Activated CD4-positive, CD25-positive, alpha-beta regulatory T cell treated with anti-CD3 and anti-CD28 coated beads, Interleukin-2, amount 50 U/mL, for 72 hours (primary cell): ENCODE results near the gene BAZ2B.
"Not testable (repeated sequence)": the region's sequence is repeated elsewhere in the genome, so short reads cannot be mapped to it uniquely, and the experiment has no call there.

ENCODE experiments used
- DNase-seq: peaks from one replicate; pipeline ENCODE4 v3.0.0; 2021

The BAZ2B gene

DNA sequence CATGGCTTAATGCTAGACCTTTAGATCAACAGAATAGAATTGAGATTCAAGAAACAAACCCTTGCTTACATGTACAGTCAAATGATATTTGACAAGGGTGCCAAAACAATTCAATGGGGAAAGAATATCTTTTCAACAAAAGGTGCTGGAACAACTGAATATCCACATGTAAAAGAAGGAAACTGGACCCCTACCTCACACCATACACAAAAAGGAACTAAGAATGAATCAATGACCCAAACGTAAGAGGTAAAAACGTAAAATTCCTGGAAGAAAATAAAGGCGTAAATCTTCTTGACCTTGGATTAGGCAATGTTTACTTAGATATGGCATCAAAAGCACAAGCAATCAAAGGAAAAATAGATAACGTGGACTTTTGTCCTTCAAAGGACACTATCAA is 43.1 kb downstream of the BAZ2B start:
- no peak for DNase-seq

DNA sequence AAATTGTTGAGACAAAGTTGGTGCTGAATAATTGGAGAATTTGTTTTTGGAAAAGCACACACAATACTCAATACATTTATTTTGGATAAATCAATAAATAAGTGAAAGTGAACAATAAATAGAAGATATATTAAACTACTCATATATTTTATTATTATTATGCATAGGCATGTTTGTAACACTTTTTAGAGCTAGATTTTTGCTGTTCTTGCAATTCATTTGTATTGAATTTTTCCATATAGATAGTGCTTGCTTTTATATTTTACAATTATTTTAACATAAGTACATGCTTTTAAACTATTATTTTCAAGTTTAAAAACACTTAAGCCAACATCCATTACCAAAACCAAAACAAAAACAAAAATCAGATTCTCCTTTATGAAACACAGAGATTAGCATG is 43.9 kb downstream of the BAZ2B start:
- no peak for DNase-seq

GRCh38 chr2:159571540-159572260 is 44.6 kb downstream of the BAZ2B start:
- DNase-seq: no peak

DNA sequence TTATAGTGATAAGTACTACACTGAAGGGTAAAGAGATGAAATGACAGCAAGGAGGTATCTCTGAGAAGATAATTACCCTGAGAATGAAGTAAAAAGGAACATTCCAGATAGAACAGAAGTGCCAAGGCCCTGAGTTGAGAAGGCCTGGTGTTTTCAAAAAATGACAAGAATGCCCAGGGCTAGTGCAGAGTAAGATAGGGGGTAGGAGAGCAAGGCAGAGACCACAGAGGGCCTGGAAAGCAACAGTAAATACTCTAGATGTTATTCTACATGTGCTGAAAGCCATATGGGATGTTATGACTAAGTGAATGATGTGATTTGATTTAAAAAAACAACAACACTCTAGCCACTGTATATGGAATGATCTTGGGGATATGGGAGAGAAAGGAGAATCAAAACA is 52.3 kb downstream of the BAZ2B start:
- no peak for DNase-seq

GRCh38 chr2:159562248-159562647 is 54.1 kb downstream of the BAZ2B start:
- no peak for DNase-seq

- DNase-seq: no peak
These were observed 54.6 kb downstream of the BAZ2B start for GRCh38 chr2:159561786-159562185.

- no peak for DNase-seq
These were observed 55.1 kb downstream of the BAZ2B start for GRCh38 chr2:159561242-159561641.

GRCh38 chr2:159559034-159559433 is 57.3 kb downstream of the BAZ2B start:
- no peak for DNase-seq

DNA sequence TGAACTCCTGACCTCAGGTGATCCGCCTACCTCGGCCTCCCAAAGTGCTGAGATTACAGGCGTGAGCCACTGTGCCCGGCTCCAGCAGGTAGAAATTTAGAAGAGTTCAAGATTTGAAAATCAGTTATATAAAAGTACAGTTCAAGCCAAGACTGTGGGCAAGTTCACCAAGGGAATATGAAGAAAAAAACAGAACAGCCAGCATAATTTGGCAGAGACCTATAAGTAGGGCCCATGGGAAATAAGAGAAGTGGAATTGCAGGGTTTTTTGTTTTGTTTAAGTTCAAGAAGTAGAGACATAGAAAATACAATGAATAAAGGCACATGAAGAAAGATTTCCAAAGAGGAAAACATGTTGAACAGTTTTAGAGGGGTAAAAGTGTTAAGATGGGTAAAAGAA is 57.9 kb downstream of the BAZ2B start:
- DNase-seq: no peak

DNA sequence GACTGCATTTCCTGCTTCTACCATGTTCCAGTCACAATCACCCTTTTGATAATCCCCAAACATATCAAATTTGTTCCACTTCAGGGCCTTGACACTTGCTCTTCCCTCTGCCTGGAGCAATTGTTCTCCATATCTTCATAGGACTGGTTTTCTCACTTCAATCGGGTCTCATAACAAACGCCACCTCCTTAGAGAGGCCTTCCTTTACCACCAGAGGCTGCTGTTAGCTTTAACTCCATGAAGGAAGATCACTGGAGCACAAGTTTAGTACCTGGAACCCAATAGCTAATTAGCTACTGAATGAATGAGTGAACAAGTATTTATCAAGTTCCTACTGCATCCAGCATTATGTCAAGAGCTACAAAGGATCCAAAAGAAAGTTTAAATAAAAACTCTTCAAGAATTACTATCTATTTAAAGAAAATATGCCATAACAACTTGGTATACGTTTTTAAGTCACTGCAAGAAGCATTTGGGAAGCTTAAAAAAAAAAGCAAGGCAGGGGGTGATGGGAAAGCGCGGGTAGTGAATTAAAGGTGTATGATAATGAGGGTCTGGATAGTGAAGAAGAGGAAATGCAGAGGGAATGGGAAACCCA is 58.8 kb downstream of the BAZ2B start:
- no peak for DNase-seq

DNA sequence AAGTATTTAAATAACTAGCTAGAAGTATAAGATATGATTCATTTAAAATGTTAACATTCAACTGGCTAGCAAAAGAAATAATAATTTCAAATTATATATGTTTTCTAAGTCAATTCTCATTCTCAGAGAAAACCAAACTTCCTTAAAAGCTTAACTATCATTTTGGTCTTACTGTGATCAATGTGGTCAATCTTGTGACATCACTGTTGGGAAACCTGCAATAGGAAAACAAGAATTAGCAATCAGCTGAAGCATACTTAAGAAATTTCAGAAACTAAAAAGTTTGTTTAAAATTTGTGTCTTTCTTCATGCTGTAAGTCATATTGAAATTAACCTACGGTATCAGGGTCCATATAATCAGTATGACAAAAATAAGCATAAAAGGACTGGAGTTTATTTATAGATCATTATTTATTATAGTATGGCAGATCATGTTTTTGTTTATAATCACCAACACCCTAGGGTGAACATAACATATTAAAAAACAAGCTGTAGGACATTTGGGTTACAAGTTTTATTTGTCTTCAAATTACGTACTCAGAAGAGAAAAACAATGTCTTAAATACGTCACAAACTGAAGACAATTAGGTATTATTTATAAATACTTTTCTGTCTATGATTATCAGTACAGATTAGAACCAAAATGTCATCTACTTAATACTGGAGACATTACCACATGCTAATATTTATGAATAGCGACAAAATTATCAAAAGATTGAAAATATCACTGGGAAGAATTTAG is 60.5 kb downstream of the BAZ2B start:
- no peak for DNase-seq

DNA sequence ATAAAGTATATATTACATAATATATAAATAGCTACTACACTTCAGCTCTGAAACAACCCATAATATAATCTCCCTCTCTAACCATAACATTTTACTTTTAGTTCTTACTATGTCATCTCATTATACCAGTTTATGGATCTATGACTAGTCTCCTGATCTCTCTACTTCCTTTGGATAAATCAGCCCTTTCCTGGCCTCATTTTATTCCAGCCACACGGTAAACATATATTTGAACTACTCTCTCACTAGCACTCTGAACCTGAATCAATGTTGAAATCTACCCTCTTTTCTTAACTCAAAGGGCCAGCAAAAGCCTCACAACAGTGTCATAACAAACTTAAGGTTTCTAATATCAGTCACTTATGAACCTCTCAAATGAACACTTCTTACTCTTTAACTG is 62.6 kb downstream of the BAZ2B start:
- no peak for DNase-seq

DNA sequence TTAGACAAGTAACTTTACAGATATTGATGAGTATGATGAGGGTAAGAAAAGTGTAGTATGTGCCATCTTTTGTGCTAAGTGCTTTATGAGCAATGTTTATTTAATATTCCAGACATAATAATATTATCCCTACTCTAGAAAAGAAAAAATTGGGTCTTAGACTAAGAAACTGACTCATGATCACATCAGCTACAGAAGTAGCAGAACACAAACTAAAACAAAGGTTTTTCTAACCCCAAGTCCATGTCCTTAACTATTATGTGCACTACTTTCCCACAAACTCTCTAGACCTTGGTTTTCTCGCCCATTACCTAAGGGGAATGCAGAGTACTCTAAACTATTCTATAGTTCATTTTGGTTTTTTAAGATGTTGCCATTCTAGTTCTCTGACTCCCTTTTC is 64.5 kb downstream of the BAZ2B start:
- DNase-seq: no peak

DNA sequence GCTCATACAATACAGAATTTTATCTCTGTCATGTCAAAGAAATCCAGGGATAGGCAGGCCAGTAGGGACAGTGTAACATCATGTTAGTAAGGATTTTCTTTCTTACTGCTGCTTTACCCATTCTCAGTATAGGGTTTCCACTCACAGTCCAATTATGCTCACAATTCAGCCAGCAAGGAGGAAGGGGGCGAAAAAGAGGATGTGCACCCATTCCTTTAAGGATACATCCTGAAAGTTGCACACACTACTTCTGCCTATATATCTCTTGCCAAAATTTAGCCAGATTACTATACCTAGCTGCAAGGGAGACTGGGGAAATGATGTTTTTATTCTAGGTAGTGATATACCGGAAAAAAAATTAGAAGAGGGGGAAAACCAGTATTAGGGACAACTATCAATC is 66.1 kb downstream of the BAZ2B start:
- DNase-seq: no peak

- DNase-seq: no peak
These were observed 67.1 kb downstream of the BAZ2B start for GRCh38 chr2:159549234-159549633.

DNA sequence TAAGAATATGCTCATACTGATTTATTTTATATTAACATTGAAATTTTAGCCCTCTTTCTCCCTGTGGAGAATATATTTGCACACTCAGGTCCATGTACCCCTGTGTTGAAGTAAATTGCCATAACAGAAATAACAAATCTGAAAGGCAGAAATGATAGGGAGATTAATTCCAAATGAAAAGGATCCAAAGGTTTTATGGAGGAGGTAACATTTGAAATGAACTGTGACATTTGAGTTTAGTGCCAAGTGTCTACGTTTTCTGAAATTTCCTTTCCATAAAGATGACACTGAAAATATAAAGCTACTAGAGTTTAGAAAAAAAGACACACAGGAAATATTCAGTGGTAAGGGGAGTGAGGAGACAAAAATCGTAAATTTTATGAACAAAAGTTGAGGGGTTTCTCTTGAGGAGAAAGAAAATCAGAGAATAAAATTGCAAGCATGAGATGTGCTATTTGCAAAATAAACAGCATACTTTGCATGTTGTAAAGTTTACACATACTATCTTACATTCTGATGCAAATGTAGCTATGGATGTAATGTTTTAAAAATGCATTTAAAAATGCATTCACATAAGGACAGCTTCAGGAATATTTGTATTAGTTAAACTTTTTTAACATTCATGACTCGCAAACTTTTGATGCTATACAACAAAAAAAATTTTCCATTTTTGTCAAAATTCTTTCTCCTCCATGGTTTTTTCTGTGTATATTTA is 69.5 kb downstream of the BAZ2B start:
- DNase-seq: no peak

DNA sequence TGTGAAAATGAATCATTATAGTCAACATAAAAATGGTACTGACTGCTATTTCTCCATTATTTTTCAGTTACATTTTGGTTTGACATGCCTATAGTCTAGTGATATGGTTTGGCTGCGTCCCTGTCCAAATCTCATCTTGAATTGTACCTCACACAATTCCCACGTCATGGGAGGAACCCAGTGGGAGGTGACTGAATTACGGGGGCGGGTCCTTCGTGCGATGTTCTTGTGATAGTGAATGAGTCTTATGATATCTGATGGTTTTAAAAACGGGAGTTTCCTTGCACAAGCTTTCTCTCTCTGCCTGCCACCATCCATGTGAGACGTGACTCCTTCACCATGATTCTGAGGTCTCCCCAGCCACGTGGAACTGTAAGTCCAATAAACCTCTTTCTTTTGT is 70.3 kb downstream of the BAZ2B start:
- no peak for DNase-seq

DNA sequence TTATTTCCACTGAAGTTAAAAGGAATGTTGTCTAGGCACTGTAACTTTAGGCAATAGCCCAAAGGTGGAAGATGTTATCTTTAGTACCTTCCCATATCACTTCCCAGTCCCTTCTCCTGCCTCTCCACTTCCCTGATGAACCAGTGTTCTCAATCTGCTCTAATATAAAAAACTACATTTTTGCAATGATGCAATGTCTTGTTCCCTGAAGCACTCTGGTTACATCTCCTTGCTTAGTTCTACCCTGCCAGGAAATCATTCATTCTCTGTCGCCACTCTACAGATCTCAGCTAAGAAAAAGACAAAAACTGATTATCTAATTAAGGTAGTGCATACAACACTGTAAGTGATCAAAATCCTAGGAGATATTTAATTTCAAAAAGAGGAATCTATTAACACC is 71.3 kb downstream of the BAZ2B start:
- DNase-seq: no peak

DNA sequence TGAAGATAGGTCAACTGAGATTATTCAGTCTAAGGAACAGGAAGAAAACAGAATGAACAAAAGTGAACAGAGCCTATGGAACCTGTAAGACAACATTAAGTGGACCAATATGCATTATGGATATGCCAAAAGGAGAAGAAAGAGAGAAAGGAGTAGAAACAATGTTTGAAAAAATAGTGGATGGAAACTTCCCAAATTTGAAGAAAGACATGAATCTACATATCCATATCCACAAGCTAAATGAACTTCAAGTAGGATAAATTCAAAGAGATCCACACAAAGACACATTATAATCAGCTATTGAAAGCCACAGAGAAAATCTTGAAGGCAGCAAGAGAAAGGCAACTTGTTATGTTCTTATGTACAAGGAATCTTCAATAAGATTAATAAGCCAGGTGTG is 74.2 kb downstream of the BAZ2B start:
- no peak for DNase-seq

DNA sequence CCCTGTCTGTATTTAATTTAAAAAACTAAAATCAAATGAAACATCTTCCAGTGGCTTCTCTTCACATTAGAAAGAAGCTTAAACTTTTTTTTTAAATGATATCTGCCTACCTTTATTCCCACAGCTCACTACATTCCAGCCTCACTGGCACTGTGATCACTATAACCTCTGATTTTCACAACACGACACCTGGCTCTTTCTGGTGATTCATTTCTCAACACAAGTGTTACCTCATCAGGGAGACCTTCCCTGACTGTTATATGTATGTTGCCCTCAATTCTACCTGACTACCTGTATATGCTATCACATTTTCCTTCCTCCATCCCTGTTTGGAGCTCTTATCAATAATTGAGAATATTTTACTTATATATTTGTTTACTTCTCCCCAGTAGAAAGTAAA is 76.6 kb downstream of the BAZ2B start:
- no peak for DNase-seq

GRCh38 chr2:159538801-159539200 is 77.5 kb downstream of the BAZ2B start:
- no peak for DNase-seq

DNA sequence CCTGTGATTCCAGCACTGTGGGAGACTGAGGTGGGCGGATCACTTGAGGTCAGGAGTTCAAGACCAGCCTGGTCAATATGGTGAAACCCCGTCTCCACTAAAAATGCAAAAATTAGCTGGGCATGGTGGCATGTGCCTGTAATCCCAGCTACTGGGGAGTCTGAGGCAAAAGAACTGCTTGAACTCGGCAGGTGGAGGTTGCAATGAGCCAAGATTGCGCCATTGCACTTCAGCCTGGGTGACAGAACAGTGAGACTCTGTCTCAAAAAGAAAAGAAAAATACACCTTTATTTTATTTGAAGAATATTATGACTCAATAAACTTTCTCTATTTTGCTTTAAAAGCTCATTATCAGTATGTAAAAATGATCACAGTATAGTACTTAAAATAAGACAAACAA is 81.1 kb downstream of the BAZ2B start:
- DNase-seq: not testable (repeated sequence)

DNA sequence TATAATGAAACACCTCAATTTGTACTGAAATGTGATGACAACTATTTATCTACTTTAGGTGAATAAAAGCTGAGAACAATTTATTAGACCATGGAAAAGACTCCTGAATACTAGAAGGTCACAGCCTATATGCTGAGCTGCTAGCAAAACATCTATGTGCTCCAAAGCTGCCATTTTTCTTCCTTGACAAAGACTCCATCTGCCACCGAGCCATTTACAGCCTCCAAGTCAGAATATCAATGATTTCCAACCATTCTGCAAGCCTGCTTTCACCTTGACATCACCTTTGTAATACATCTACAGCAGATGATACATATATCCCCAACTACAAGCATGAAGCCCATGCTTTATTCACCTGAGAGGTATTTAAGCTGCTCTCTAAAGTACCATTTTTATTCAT is 84.9 kb downstream of the BAZ2B start:
- no peak for DNase-seq

DNA sequence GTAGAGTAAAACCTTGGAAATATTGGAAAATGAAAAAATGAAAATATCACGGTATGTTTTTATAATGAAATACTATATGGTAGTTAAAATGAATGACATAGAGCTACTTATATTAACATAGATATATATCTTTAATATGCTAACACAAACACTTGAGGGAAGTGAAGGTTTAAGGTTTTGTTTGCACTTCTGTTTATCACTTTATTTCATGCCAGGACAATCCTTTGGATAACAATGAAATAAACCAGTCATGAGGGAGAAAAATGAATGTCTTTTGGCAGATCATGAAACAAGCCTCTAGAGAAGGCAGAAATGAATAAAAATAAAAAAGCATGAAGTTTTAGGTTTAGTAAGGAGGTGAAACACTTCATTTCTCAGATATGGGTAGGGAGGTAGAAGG is 89.9 kb downstream of the BAZ2B start:
- no peak for DNase-seq
